Hepatocyte (in vitro differentiated cells): ENCODE measurements around the gene JMJD1C. TPM values are rescaled to one million over a fixed set of nuclear protein-coding genes. Genes with fewer than 3 reads are reported as not detected.

ENCODE experiments used
- DNase-seq: peaks from one replicate; pipeline ENCODE4 v3.0.0-alpha.2; 2016; ENCODE audit warnings: low spot score
- H2AFZ ChIP-seq: fragments of 200-600 bp; sonication (generic); 2 replicates; pipeline ENCODE4 v1.6.0; 2016; ENCODE audit warnings: antibody characterized with exemption, mild to moderate bottlenecking
- H3K27ac ChIP-seq: fragments of 200-600 bp; sonication (generic); 2 replicates; pipeline ENCODE4 v1.5.1; 2016; ENCODE audit warnings: mild to moderate bottlenecking
- H3K27me3 ChIP-seq: fragments of 200-600 bp; sonication (generic); 2 replicates; pipeline ENCODE4 v1.6.1; 2016
- H3K36me3 ChIP-seq: fragments of 200-600 bp; sonication (generic); replicated peaks from 2 replicates; pipeline ENCODE4 v1.5.1; 2016; ENCODE audit warnings: low read depth; ENCODE audit not compliant: insufficient read depth
- H3K4me1 ChIP-seq: fragments of 200-600 bp; sonication (generic); 2 replicates; pipeline ENCODE4 v1.5.1; 2016; ENCODE audit warnings: mild to moderate bottlenecking, moderate library complexity; ENCODE audit not compliant: insufficient read depth
- H3K4me2 ChIP-seq: fragments of 200-600 bp; sonication (generic); 2 replicates; pipeline ENCODE4 v1.6.0; 2016
- H3K4me3 ChIP-seq: fragments of 200-600 bp; sonication (generic); 2 replicates; pipeline ENCODE4 v1.5.1; 2016; ENCODE audit warnings: mild to moderate bottlenecking
- H3K79me2 ChIP-seq: fragments of 200-600 bp; sonication (generic); 2 replicates; pipeline ENCODE4 v1.6.0; 2017; ENCODE audit warnings: mild to moderate bottlenecking
- H3K9me2 ChIP-seq: fragments of 200-600 bp; sonication (generic); replicated peaks from 2 replicates; pipeline ENCODE4 v1.6.0; 2017; ENCODE audit warnings: mild to moderate bottlenecking; ENCODE audit not compliant: insufficient read depth
- H3K9me3 ChIP-seq: fragments of 200-600 bp; sonication (generic); 2 replicates; pipeline ENCODE4 v1.5.1; 2016; ENCODE audit warnings: low read depth, mild to moderate bottlenecking
- H4K20me1 ChIP-seq: fragments of 200-600 bp; sonication (generic); 2 replicates; pipeline ENCODE4 v1.6.0; 2016; ENCODE audit warnings: mild to moderate bottlenecking; ENCODE audit not compliant: insufficient read depth, poor library complexity, severe bottlenecking
- EZH2 ChIP-seq: fragments of 200-600 bp; sonication (generic); IDR thresholded peaks from 2 replicates; pipeline ENCODE4 v1.6.1; 2016; ENCODE audit warnings: antibody characterized with exemption, mild to moderate bottlenecking, borderline replicate concordance
- EZH2phosphoT487 ChIP-seq: fragments of 200-600 bp; sonication (generic); IDR thresholded peaks from one replicate; pipeline ENCODE4 v1.6.1; 2018; ENCODE audit warnings: antibody characterized with exemption, mild to moderate bottlenecking, low read depth, moderate library complexity; ENCODE audit not compliant: unreplicated experiment, severe bottlenecking
- WGBS: methylation state at CpG from one replicate; pipeline ENCODE4 v1.1.6; 2016; ENCODE audit warnings: low lambda C conversion rate; ENCODE audit errors: missing lambda C conversion rate; 5-methylcytosine and 5-hydroxymethylcytosine counted together
- polyA plus RNA-seq: library from polyadenylated mRNA; unstranded; fragments of >200 nt; fragmentation: Nextera tagmentation; extraction: Ambion mirVana; gene quantifications from 2 replicates; pipeline ENCODE4 v1.2.1, GENCODE V29; 2016
- total RNA-seq: library from RNA; depleted of rRNA; stranded (reverse); fragments of >200 nt; gene quantifications from 2 replicates; pipeline ENCODE4 v1.2.3, GENCODE V29; 2014
- TF ChIP-seq, protein P1 (sequence below): fragments of 200-600 bp; sonication (generic); IDR thresholded peaks from 2 replicates; pipeline ENCODE4 v1.5.1; 2016; ENCODE audit warnings: antibody characterized with exemption, mild to moderate bottlenecking; ENCODE audit not compliant: poor library complexity

Gene JMJD1C
- total and polyA plus RNA-seq, 2 experiments from 2014 or later = 43.2 to 177 TPM

DNA sequence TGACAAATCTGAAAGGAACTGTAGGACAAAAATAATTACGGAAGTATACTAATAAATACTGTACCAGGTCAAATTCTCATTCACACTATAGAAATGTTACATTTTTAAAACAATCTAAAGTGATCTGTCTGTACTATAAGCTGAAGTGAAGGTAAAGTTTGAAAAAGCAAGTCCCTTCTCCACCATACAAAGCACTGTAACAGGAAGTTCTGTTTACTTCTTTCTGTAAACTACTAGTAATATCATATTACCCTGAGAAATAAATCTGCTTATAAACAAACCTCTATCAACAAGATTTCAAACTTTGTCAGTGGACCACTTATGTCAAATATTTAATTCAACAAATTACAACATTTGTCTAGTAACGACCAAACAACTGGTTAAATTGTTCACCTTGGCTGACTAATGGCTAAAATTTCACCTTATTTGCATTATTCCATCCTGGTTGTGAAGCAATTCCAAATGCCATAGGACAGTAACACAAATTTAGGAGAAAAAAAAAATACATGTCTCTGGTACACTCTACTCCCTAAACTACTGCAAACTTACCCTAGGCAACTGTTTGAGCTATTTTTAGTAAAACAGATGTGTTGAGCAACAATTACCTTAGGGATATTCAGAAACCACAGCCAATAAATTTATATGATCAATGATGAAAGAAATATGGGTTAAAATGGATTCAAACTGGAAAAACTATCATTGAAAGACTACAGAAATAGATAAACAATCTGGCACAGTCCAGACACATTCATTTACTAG is 206.7 kb downstream of the JMJD1C start:
- peak overlapping the region; percentile 41 for H3K4me2 ChIP-seq
- H4K20me1 ChIP-seq = peaks cover 81% of the 10 kb centered on the region
- H3K27ac ChIP-seq = peak overlapping the region; percentile 13
- peaks cover 35% of the 10 kb centered on the region for H3K4me1 ChIP-seq
- H2AFZ ChIP-seq = no peak overlapping the region
- H3K36me3 ChIP-seq = no peaks in the 10 kb centered on the region
- TF ChIP-seq EZH2phosphoT487 (no peak), EZH2 (no peak)
- TF ChIP-seq, protein P1, sequence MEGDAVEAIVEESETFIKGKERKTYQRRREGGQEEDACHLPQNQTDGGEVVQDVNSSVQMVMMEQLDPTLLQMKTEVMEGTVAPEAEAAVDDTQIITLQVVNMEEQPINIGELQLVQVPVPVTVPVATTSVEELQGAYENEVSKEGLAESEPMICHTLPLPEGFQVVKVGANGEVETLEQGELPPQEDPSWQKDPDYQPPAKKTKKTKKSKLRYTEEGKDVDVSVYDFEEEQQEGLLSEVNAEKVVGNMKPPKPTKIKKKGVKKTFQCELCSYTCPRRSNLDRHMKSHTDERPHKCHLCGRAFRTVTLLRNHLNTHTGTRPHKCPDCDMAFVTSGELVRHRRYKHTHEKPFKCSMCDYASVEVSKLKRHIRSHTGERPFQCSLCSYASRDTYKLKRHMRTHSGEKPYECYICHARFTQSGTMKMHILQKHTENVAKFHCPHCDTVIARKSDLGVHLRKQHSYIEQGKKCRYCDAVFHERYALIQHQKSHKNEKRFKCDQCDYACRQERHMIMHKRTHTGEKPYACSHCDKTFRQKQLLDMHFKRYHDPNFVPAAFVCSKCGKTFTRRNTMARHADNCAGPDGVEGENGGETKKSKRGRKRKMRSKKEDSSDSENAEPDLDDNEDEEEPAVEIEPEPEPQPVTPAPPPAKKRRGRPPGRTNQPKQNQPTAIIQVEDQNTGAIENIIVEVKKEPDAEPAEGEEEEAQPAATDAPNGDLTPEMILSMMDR = no peak
- DNase-seq = no peak
- WGBS = 59% methylated on average over 2 of the region's 2 CpGs
- peaks cover 99% of the 10 kb centered on the region for H3K79me2 ChIP-seq
- H3K27me3 ChIP-seq = no peaks in the 10 kb centered on the region
- no peaks in the 10 kb centered on the region for H3K9me2 ChIP-seq
- H3K4me3 ChIP-seq = no peak overlapping the region
- no peaks in the 10 kb centered on the region for H3K9me3 ChIP-seq

DNA sequence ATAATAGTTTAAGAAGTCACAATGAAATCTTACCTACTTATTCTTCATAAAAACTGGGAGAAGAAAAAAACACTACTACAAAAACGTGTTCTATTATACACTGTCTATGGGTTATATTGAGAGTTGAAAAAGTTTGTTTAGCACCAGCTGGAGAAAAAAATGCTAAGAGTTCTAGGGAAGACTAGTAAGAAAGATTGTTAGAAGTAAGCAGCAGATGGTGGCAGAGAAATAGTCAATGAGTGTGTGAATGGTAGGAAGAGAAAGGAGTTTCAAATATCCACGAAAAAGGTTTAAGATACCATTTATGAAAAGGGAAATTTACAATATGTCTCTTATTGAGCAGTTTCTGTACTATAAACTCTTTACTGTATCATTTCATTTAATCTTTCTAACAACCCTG is 208.0 kb downstream of the JMJD1C start:
- Histone ChIP-seq H3K9me3 (no peaks in the 10 kb centered on the region), H4K20me1 (peaks cover 83% of the 10 kb centered on the region), H3K9me2 (no peaks in the 10 kb centered on the region), H3K79me2 (peaks cover 99% of the 10 kb centered on the region), H3K4me1 (peaks cover 31% of the 10 kb centered on the region), H3K4me3 (no peak overlapping the region), H3K27me3 (no peaks in the 10 kb centered on the region), H3K36me3 (no peaks in the 10 kb centered on the region), H3K4me2 (no peak overlapping the region), H3K27ac (no peak overlapping the region), H2AFZ (no peak overlapping the region)
- no peak for DNase-seq
- TF ChIP-seq, protein P1 = no peak
- no peak for TF ChIP-seq EZH2phosphoT487
- TF ChIP-seq EZH2 = no peak
- 85% methylated on average over 2 of the region's 2 CpGs for WGBS

DNA sequence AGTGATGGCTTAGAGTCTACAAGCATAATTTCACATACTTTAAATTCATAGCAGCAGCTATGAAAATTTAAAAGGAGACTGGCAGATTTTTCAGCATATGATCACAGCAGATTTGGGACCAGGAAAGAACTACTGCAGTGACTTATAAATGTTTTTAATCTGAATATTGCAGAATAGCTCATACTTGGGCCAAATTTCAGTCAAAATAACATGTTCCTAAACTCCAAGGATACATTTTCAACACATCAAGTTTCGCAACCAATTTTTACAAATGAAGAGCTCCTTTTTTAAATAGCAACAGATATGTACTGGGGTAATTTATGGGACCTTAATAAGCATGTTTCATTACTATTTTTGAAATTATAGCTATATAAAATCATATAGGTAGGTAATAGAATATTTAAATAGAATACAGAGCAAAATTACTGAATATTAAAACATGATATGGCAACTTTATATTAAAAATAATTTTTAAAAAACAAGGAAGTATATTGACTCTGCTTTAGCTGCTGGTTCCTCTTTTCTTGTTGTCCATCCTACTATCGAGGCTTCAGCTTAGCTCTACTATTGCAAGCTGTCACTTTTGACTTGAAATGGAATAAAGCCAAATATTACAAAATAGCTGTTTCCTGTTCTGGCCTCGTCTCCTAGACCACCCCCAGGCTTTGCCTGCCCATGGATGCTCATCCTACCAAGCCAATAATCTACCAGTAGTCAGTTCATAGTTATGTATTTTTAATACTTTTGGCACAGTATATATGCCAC is 209.6 kb downstream of the JMJD1C start:
- WGBS = 73% methylated on average over 3 of the region's 3 CpGs
- H3K79me2 ChIP-seq = peaks cover 99% of the 10 kb centered on the region
- DNase-seq = no peak

More for the DNA sequence above, 209.6 kb downstream of the JMJD1C start:
- Histone ChIP-seq H3K9me3 (no peaks in the 10 kb centered on the region), H3K27me3 (no peaks in the 10 kb centered on the region), H3K4me1 (peaks cover 30% of the 10 kb centered on the region), H3K27ac (no peak overlapping the region), H4K20me1 (peaks cover 87% of the 10 kb centered on the region), H3K36me3 (no peaks in the 10 kb centered on the region), H2AFZ (no peak overlapping the region), H3K4me2 (no peak overlapping the region), H3K9me2 (no peaks in the 10 kb centered on the region), H3K4me3 (no peak overlapping the region)
- TF ChIP-seq, protein P1 = no peak
- TF ChIP-seq EZH2phosphoT487 (no peak), EZH2 (no peak)
